ENCODE results near the gene GPC2.
"Not testable (repeated sequence)": the region's sequence is repeated elsewhere in the genome, so short reads cannot be mapped to it uniquely, and the experiment has no call there.

- not testable (repeated sequence) for TF ChIP-seq POLR2A (IDR thresholded peaks at IDR 0.05; ENCODE audit: low read depth, low read length); CTCF (IDR thresholded peaks at IDR 0.05; ENCODE audit: extremely low read depth in 1 of 2, insufficient read depth in 1 of 2, low read depth in 1 of 2, low read length in 2 of 2); MAX (IDR thresholded peaks at IDR 0.05; ENCODE audit: insufficient read depth, insufficient read length); POLR2AphosphoS5 (IDR thresholded peaks at IDR 0.05; ENCODE audit: insufficient read depth, low read depth, low read length); EZH2 (IDR thresholded peaks at IDR 0.05; ENCODE audit: borderline replicate concordance, low read depth, low read length, severe bottlenecking); FOS (IDR thresholded peaks at IDR 0.05; ENCODE audit: borderline replicate concordance, insufficient read depth, low read length); JUN (IDR thresholded peaks at IDR 0.05; ENCODE audit: borderline replicate concordance, insufficient read depth, insufficient read length, low read depth)
Observed at GRCh38 chr7:100214356-100214755, 37.2 kb upstream of the GPC2 start.
